Superior temporal gyrus (tissue), 1 donor: ENCODE measurements around the gene HBG1.

Experiments
- DNase-seq: peaks from one replicate; pipeline ENCODE4 v3.0.0-alpha.2; 2016; ENCODE audit errors: extremely low spot score

Gene HBG1

DNA sequence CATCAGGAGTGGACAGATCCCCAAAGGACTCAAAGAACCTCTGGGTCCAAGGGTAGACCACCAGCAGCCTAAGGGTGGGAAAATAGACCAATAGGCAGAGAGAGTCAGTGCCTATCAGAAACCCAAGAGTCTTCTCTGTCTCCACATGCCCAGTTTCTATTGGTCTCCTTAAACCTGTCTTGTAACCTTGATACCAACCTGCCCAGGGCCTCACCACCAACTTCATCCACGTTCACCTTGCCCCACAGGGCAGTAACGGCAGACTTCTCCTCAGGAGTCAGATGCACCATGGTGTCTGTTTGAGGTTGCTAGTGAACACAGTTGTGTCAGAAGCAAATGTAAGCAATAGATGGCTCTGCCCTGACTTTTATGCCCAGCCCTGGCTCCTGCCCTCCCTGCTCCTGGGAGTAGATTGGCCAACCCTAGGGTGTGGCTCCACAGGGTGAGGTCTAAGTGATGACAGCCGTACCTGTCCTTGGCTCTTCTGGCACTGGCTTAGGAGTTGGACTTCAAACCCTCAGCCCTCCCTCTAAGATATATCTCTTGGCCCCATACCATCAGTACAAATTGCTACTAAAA is 22.8 kb downstream of the HBG1 start, which contains the start of gene HBB:
Gene HBB (minus strand): TSS at position 340 of the 579 bp plus-strand sequence. CDS start 50 bp downstream, at position 290.
- no peak for DNase-seq

DNA sequence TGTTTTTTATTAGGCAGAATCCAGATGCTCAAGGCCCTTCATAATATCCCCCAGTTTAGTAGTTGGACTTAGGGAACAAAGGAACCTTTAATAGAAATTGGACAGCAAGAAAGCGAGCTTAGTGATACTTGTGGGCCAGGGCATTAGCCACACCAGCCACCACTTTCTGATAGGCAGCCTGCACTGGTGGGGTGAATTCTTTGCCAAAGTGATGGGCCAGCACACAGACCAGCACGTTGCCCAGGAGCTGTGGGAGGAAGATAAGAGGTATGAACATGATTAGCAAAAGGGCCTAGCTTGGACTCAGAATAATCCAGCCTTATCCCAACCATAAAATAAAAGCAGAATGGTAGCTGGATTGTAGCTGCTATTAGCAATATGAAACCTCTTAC is 24.2 kb downstream of the HBG1 start:
- DNase-seq: no peak

DNA sequence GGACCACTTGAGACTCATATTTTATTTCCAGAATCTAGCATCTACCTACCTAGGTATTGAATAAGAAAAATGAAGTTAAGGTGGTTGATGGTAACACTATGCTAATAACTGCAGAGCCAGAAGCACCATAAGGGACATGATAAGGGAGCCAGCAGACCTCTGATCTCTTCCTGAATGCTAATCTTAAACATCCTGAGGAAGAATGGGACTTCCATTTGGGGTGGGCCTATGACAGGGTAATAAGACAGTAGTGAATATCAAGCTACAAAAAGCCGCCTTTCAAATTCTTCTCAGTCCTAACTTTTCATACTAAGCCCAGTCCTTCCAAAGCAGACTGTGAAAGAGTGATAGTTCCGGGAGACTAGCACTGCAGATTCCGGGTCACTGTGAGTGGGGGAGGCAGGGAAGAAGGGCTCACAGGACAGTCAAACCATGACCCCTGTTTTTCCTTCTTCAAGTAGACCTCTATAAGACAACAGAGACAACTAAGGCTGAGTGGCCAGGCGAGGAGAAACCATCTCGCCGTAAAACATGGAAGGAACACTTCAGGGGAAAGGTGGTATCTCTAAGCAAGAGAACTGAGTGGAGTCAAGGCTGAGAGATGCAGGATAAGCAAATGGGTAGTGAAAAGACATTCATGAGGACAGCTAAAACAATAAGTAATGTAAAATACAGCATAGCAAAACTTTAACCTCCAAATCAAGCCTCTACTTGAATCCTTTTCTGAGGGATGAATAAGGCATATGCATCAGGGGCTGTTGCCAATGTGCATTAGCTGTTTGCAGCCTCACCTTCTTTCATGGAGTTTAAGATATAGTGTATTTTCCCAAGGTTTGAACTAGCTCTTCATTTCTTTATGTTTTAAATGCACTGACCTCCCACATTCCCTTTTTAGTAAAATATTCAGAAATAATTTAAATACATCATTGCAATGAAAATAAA is 24.8 kb downstream of the HBG1 start:
- DNase-seq: no peak

DNA sequence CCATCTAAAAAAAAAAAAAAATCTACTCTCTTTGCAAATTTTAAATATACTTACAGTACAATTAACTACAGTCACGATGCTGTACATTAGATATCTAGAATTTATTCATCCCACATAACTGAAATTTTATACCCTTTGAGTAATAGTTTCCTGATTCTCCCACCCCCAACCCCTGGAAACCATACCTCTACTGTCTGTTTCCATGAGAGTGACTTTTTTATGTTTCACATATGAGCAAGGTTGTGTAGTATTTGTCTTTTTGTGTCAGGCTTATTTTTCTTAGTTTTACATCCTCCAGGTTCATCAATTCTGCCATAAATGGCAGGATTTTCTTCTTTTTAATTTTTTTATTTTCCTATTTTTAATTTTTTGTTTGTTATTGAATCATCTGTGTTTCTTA is 26.0 kb downstream of the HBG1 start:
- DNase-seq: no peak

DNA sequence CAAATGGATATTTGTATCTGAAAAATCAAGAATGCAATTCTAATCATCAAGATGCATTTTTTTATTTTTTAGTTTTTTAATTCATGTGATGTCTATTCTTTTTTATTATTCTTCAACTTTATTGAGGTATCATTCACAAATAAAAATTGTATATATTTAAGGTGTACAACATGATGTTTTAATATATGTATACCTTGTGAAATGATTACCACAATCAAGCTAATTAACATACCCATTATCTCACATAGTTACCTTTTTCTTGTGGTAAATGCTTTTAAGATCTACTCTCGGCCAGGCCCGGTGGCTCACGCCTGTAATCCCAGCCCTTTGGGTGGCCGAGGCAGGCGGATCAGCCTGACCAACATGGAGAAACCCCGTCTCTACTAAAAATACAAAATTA is 26.5 kb downstream of the HBG1 start:
- no peak for DNase-seq

DNA sequence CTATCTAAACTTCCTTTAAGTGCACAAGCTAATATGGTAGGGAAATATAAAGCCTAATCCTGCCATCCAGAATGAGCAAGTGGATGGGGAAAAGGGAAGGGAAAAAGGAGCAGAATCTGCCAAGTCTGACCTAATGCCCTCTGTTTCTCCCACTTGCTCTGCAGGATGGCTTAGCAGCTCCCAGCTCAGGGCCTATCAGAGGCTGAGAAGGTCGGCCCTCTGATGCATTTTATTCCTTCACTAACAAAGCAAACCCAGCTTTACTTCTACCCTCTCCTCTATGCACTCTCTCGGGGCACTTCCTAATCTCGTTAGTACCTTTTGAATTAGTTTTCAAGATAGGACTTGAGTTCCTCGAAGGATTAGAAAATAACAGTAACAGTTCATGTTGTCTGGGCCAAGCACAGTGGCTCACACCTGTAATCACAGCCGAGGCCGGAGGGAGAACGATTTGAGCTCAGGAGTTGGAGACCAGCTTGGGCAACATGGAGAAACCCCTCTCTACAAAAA is 39.2 kb downstream of the HBG1 start:
- DNase-seq: no peak

DNA sequence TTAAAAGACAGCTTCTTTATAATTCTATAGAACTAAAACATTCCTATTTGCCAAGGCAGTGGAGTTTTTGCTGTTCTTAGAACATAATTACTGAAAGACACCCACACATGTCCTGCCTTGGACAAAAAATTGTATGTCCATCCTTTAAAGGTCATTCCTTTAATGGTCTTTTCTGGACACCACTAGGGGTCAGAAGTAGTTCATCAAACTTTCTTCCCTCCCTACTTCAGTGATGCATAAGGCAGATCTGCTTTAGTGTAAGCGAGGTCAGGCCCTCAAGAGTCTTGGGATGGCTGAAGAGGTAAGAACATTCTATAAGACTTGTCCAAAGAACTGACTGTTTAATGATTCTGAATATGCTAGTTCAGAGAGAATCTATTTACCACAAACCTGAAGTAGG is 44.9 kb downstream of the HBG1 start:
- DNase-seq: peak; percentile 36

DNA sequence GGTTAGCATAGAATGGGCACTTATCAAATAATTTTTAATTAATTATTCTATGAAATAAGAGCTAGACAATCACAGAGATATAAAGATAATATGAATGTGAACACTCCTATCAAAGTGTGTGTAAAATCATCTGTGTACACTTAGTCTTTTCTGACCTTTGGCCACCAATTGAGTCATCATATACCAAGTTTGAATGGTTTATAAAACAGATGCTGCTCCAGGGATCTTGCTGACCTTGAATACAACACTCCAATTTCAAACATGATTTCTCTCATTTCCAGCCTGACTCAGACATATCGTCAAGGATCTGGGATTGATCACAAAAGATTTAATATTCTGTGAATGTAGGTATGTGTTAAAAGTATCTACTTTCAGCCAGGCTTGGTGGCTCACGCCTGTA is 46.3 kb downstream of the HBG1 start:
- no peak for DNase-seq

DNA sequence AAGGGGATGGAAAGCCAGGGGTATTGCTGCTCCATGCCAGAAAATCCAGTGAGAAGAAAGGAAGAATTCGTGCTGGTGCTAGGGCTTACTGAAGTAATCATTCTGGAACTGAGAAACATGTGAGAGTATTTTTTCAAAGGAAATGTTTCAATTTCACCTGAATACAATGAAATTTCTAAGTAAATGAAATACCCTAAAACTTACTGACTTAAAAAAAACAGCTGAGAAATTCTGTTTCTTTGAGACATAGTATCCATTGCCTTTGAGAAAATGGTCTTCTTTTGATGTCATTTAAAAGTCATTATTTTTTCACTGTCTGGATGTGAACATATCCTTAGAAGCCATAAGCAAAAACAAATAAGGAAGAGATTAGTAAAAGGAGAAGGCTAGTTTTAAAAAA is 49.1 kb downstream of the HBG1 start, which contains the start of gene OR51V1:
Gene OR51V1 (minus strand): TSS at position 101 of the 400 bp plus-strand sequence. CDS start 0 bp downstream, at position 101.
- no peak for DNase-seq

DNA sequence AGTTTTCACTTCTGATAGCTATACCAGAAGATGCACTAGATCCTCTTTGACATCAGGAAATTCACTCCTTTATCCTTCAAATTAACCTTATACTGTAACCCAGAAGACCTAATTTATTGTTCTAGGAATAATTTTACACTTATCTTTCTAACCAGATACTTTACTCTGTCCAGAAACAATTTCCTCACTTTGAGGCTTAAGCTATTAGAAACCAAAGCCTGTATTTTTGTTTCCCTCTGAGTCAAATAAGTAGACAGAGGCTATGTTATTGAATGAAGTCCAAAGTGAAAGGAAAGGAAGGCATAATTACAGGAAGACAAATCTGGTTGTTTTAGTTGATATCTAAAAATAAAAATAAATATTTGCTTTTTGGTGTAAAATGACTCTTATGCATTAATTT is 51.4 kb downstream of the HBG1 start:
- no peak for DNase-seq
